ENCODE measurements around the gene RAPGEF3.

Gene RAPGEF3

GRCh38 chr12:47741340-47741703 lies 17.4 kb downstream of the RAPGEF3 start:
- DNase-seq: no peak

GRCh38 chr12:47740606-47741339 lies 17.9 kb downstream of the RAPGEF3 start:
- DNase-seq: no peak

GRCh38 chr12:47739979-47740378 lies 18.7 kb downstream of the RAPGEF3 start:
- no peak for DNase-seq

GRCh38 chr12:47739297-47739696 lies 19.4 kb downstream of the RAPGEF3 start:
- DNase-seq: no peak

- no peak for DNase-seq
Observed at GRCh38 chr12:47737936-47738594, 20.6 kb downstream of the RAPGEF3 start.

- DNase-seq: no peak
Observed at GRCh38 chr12:47736877-47737676, 21.6 kb downstream of the RAPGEF3 start.

GRCh38 chr12:47736216-47736615 lies 22.5 kb downstream of the RAPGEF3 start:
- no peak for DNase-seq

GRCh38 chr12:47735649-47736048 lies 23.0 kb downstream of the RAPGEF3 start:
- DNase-seq: no peak

- no peak for DNase-seq
Observed at GRCh38 chr12:47734725-47735480, 23.8 kb downstream of the RAPGEF3 start.

GRCh38 chr12:47733142-47733541 lies 25.5 kb downstream of the RAPGEF3 start:
- no peak for DNase-seq

- DNase-seq: no peak
Observed at GRCh38 chr12:47732504-47732903, 26.2 kb downstream of the RAPGEF3 start.

GRCh38 chr12:47731723-47732122 lies 27.0 kb downstream of the RAPGEF3 start:
- DNase-seq: no peak

- no peak for DNase-seq
Observed at GRCh38 chr12:47730341-47730744, 28.3 kb downstream of the RAPGEF3 start.

GRCh38 chr12:47729233-47729632 lies 29.4 kb downstream of the RAPGEF3 start:
- no peak for DNase-seq

GRCh38 chr12:47725893-47726292 lies 32.8 kb downstream of the RAPGEF3 start:
- DNase-seq: no peak

- no peak for DNase-seq
Observed at GRCh38 chr12:47725091-47725772, 33.4 kb downstream of the RAPGEF3 start, which contains the start of gene ENDOU. Gene ENDOU (minus strand): TSS chr12:47725490. CDS start chr12:47725413, 77 bp downstream.

GRCh38 chr12:47722941-47723631 lies 35.6 kb downstream of the RAPGEF3 start:
- DNase-seq: no peak

GRCh38 chr12:47722136-47722834 lies 36.4 kb downstream of the RAPGEF3 start:
- DNase-seq: no peak

- no peak for DNase-seq
Observed at GRCh38 chr12:47721431-47721973, 37.2 kb downstream of the RAPGEF3 start.

- DNase-seq: no peak
Observed at GRCh38 chr12:47718531-47718930, 40.1 kb downstream of the RAPGEF3 start.

Data from NCI-H446 treated with DMSO at 0.1 percent for 48 hours (cell line).